NCI-H2196 treated with DMSO at 0.1 percent for 48 hours (cell line): ENCODE results near the gene MAPT.
"Not testable (repeated sequence)": the region's sequence is repeated elsewhere in the genome, so short reads cannot be mapped to it uniquely, and the experiment has no call there.

Source experiments
- DNase-seq: peaks from one replicate; lab custom pipeline; 2025; ENCODE audit not compliant: unreplicated experiment; lab: John Stamatoyannopoulos, UW

MAPT gene

GRCh38 chr17:46003907-46004748 is 109.8 kb downstream of the MAPT start:
- DNase-seq, result peak; percentile 57

GRCh38 chr17:46006082-46006481 is 111.7 kb downstream of the MAPT start:
- not testable (repeated sequence) for DNase-seq

DNA sequence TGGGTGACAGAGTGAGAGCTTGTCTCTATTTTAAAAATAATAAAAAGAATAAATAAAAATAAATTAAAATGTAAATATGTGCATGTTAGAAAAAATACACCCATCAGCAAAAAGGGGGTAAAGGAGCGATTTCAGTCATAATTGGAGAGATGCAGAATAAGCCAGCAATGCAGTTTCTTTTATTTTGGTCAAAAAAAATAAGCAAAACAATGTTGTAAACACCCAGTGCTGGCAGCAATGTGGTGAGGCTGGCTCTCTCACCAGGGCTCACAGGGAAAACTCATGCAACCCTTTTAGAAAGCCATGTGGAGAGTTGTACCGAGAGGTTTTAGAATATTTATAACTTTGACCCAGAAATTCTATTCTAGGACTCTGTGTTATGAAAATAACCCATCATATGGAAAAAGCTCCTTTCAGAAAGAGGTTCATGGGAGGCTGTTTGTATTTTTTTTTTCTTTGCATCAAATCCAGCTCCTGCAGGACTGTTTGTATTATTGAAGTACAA is 113.2 kb downstream of the MAPT start:
- no peak for DNase-seq

- DNase-seq, result no peak
Measured at GRCh38 chr17:46008591-46008990, 114.2 kb downstream of the MAPT start.

GRCh38 chr17:46009681-46010596 is 115.6 kb downstream of the MAPT start:
- no peak for DNase-seq

GRCh38 chr17:46010597-46011186 is 116.3 kb downstream of the MAPT start:
- no peak for DNase-seq

DNA sequence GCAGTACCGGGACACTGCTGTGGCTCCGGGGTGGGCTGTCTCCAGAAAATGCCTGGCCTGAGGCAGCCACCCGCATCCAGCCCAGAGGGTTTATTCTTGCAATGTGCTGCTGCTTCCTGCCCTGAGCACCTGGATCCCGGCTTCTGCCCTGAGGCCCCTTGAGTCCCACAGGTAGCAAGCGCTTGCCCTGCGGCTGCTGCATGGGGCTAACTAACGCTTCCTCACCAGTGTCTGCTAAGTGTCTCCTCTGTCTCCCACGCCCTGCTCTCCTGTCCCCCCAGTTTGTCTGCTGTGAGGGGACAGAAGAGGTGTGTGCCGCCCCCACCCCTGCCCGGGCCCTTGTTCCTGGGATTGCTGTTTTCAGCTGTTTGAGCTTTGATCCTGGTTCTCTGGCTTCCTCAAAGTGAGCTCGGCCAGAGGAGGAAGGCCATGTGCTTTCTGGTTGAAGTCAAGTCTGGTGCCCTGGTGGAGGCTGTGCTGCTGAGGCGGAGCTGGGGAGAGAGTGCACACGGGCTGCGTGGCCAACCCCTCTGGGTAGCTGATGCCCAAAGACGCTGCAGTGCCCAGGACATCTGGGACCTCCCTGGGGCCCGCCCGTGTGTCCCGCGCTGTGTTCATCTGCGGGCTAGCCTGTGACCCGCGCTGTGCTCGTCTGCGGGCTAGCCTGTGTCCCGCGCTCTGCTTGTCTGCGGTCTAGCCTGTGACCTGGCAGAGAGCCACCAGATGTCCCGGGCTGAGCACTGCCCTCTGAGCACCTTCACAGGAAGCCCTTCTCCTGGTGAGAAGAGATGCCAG is 117.6 kb downstream of the MAPT start:
- no peak for DNase-seq

DNA sequence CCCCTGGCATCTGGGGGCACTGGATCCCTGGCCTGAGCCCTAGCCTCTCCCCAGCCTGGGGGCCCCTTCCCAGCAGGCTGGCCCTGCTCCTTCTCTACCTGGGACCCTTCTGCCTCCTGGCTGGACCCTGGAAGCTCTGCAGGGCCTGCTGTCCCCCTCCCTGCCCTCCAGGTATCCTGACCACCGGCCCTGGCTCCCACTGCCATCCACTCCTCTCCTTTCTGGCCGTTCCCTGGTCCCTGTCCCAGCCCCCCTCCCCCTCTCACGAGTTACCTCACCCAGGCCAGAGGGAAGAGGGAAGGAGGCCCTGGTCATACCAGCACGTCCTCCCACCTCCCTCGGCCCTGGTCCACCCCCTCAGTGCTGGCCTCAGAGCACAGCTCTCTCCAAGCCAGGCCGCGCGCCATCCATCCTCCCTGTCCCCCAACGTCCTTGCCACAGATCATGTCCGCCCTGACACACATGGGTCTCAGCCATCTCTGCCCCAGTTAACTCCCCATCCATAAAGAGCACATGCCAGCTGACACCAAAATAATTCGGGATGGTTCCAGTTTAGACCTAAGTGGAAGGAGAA is 118.2 kb downstream of the MAPT start:
- DNase-seq, result no peak

GRCh38 chr17:46013127-46013501 is 118.8 kb downstream of the MAPT start:
- DNase-seq, result no peak

DNA sequence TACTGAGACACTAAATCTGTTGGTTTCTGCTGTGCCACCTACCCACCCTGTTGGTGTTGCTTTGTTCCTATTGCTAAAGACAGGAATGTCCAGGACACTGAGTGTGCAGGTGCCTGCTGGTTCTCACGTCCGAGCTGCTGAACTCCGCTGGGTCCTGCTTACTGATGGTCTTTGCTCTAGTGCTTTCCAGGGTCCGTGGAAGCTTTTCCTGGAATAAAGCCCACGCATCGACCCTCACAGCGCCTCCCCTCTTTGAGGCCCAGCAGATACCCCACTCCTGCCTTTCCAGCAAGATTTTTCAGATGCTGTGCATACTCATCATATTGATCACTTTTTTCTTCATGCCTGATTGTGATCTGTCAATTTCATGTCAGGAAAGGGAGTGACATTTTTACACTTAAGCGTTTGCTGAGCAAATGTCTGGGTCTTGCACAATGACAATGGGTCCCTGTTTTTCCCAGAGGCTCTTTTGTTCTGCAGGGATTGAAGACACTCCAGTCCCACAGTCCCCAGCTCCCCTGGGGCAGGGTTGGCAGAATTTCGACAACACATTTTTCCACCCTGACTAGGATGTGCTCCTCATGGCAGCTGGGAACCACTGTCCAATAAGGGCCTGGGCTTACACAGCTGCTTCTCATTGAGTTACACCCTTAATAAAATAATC is 119.3 kb downstream of the MAPT start:
- DNase-seq, result no peak

- not testable (repeated sequence) for DNase-seq
Measured at GRCh38 chr17:46019408-46019925, 125.1 kb downstream of the MAPT start.

GRCh38 chr17:46020023-46020761 is 125.8 kb downstream of the MAPT start:
- no peak for DNase-seq

GRCh38 chr17:46020998-46021397 is 126.6 kb downstream of the MAPT start:
- DNase-seq, result no peak

- not testable (repeated sequence) for DNase-seq
Measured at GRCh38 chr17:46023366-46023765, 129.0 kb downstream of the MAPT start.

DNA sequence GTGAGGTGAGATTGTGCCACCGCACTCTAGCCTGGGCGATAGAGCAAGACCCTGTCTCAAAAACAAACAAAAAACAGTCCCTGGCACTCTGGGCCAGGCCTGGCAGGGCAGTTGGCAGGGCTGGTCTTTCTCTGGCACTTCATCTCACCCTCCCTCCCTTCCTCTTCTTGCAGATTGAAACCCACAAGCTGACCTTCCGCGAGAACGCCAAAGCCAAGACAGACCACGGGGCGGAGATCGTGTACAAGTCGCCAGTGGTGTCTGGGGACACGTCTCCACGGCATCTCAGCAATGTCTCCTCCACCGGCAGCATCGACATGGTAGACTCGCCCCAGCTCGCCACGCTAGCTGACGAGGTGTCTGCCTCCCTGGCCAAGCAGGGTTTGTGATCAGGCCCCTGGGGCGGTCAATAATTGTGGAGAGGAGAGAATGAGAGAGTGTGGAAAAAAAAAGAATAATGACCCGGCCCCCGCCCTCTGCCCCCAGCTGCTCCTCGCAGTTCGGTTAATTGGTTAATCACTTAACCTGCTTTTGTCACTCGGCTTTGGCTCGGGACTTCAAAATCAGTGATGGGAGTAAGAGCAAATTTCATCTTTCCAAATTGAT is 129.5 kb downstream of the MAPT start:
- DNase-seq, result no peak

- no peak for DNase-seq
Measured at GRCh38 chr17:46024590-46024989, 130.2 kb downstream of the MAPT start.

DNA sequence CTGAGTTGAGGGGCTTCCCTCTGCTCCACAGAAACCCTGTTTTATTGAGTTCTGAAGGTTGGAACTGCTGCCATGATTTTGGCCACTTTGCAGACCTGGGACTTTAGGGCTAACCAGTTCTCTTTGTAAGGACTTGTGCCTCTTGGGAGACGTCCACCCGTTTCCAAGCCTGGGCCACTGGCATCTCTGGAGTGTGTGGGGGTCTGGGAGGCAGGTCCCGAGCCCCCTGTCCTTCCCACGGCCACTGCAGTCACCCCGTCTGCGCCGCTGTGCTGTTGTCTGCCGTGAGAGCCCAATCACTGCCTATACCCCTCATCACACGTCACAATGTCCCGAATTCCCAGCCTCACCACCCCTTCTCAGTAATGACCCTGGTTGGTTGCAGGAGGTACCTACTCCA is 130.7 kb downstream of the MAPT start:
- DNase-seq, result no peak

DNA sequence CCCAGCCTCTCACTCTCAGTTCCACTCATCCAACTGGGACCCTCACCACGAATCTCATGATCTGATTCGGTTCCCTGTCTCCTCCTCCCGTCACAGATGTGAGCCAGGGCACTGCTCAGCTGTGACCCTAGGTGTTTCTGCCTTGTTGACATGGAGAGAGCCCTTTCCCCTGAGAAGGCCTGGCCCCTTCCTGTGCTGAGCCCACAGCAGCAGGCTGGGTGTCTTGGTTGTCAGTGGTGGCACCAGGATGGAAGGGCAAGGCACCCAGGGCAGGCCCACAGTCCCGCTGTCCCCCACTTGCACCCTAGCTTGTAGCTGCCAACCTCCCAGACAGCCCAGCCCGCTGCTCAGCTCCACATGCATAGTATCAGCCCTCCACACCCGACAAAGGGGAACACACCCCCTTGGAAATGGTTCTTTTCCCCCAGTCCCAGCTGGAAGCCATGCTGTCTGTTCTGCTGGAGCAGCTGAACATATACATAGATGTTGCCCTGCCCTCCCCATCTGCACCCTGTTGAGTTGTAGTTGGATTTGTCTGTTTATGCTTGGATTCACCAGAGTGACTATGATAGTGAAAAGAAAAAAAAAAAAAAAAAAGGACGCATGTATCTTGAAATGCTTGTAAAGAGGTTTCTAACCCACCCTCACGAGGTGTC is 131.3 kb downstream of the MAPT start:
- DNase-seq, result no peak
